ENCODE data around the gene ATP8B4. TPM values are rescaled to one million over a fixed set of nuclear protein-coding genes. Genes with fewer than 3 reads are reported as not detected.
A peak's percentile ranks its signal among the peaks of the same experiment; 100 is the strongest.

Gene ATP8B4
- total RNA-seq, 1 donor: 0.99 TPM

GRCh38 chr15:50146632-50147031, 27.6 kb upstream of the ATP8B4 start:
- no peak overlapping the region for H3K4me3 ChIP-seq (ENCODE audit: low read depth, low read length)
- no peak for DNase-seq (ENCODE audit: low read depth)
- no peak for TF ChIP-seq CTCF (IDR thresholded peaks at IDR 0.05; ENCODE audit: insufficient read depth, low read length)

- DNase-seq (ENCODE audit: low read depth): peak; percentile 92
- no peak overlapping the region for H3K4me3 ChIP-seq (ENCODE audit: low read depth, low read length)
- peak; percentile 23 for TF ChIP-seq CTCF (IDR thresholded peaks at IDR 0.05; ENCODE audit: insufficient read depth, low read length)
These were observed 26.4 kb upstream of the ATP8B4 start for GRCh38 chr15:50145451-50145872.

- no peak for DNase-seq (ENCODE audit: low read depth)
- H3K4me3 ChIP-seq (ENCODE audit: low read depth, low read length): no peak overlapping the region
- TF ChIP-seq CTCF (IDR thresholded peaks at IDR 0.05; ENCODE audit: insufficient read depth, low read length): no peak
These were observed 25.5 kb upstream of the ATP8B4 start for GRCh38 chr15:50144341-50145120.

GRCh38 chr15:50143255-50143860, 24.3 kb upstream of the ATP8B4 start:
- TF ChIP-seq CTCF (IDR thresholded peaks at IDR 0.05; ENCODE audit: insufficient read depth, low read length): no peak
- H3K4me3 ChIP-seq (ENCODE audit: low read depth, low read length): no peak overlapping the region
- peak; percentile 34 for DNase-seq (ENCODE audit: low read depth)

- TF ChIP-seq CTCF (IDR thresholded peaks at IDR 0.05; ENCODE audit: insufficient read depth, low read length): no peak
- H3K4me3 ChIP-seq (ENCODE audit: low read depth, low read length): no peak overlapping the region
- no peak for DNase-seq (ENCODE audit: low read depth)
These were observed 22.8 kb upstream of the ATP8B4 start for GRCh38 chr15:50141856-50142255.

- no peak overlapping the region for H3K4me3 ChIP-seq (ENCODE audit: low read depth, low read length)
- no peak for TF ChIP-seq CTCF (IDR thresholded peaks at IDR 0.05; ENCODE audit: insufficient read depth, low read length)
- no peak for DNase-seq (ENCODE audit: low read depth)
These were observed 21.9 kb upstream of the ATP8B4 start for GRCh38 chr15:50140983-50141382.
